HUES6 (cell line): ENCODE results near the gene DPYSL4.

ENCODE experiments used
- H3K27ac ChIP-seq: 2 replicates; pipeline ENCODE4 v1.7.0; 2013; ENCODE audit warnings: low read depth, mild to moderate bottlenecking, low read length, inconsistent platforms
- H3K27me3 ChIP-seq: 2 replicates; pipeline ENCODE4 v1.6.1; 2013; ENCODE audit warnings: low read length; ENCODE audit not compliant: control insufficient read depth, insufficient read depth
- H3K36me3 ChIP-seq: 2 replicates; pipeline ENCODE4 v1.6.1; 2013; ENCODE audit warnings: low read length; ENCODE audit not compliant: control insufficient read depth, insufficient read depth
- H3K4me1 ChIP-seq: 2 replicates; pipeline ENCODE4 v1.6.1; 2013; ENCODE audit warnings: low read length; ENCODE audit not compliant: control insufficient read depth, insufficient read depth
- H3K4me3 ChIP-seq: 2 replicates; pipeline ENCODE4 v1.5.1; 2013; ENCODE audit warnings: low read depth, low read length
- H3K9ac ChIP-seq: one replicate; pipeline ENCODE4 v1.6.1; 2013; ENCODE audit warnings: mild to moderate bottlenecking, low read length
- H3K9me3 ChIP-seq: 2 replicates; pipeline ENCODE4 v1.6.1; 2013; ENCODE audit warnings: low read depth, low read length; ENCODE audit not compliant: control insufficient read depth, insufficient read depth

Gene DPYSL4

DNA sequence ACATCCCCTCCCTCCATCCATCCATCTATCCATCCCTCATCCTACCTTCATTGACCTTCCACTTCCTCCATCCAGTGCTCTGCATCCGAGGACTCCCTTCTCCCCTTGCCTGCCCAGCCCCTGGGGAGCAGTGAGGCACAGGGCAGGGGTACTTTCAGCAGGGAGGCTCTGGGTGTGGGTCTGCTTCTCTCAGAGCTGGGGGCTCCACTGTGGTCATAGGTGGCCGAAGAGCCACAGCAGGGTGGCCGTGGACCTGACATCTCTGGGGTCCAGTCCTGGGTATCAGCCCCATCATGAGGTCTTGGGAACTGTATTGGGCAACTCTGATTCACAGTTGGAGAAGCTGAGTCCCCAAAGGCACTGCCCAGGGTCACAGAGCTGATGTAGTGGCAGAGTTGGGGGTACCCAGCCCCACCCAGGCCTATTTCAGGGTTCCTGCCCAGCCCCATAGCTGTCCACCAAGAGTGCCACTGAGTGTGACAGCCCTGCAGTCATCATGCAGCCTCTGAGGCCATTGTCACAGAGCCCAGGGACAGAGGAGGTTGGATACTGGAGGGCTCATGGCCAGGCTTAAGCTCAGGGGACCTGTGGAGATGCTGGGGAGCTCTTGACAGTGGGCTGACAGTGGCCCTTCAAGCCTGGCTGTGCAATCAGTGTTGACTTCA lies 35.3 kb upstream of the DPYSL4 start:
- no peaks in the 10 kb centered on the region for H3K27me3 ChIP-seq
- H3K27ac ChIP-seq, result no peak overlapping the region
- no peak overlapping the region for H3K9ac ChIP-seq
- no peaks in the 10 kb centered on the region for H3K36me3 ChIP-seq
- no peaks in the 10 kb centered on the region for H3K4me1 ChIP-seq
- H3K4me3 ChIP-seq, result no peak overlapping the region
- no peaks in the 10 kb centered on the region for H3K9me3 ChIP-seq

DNA sequence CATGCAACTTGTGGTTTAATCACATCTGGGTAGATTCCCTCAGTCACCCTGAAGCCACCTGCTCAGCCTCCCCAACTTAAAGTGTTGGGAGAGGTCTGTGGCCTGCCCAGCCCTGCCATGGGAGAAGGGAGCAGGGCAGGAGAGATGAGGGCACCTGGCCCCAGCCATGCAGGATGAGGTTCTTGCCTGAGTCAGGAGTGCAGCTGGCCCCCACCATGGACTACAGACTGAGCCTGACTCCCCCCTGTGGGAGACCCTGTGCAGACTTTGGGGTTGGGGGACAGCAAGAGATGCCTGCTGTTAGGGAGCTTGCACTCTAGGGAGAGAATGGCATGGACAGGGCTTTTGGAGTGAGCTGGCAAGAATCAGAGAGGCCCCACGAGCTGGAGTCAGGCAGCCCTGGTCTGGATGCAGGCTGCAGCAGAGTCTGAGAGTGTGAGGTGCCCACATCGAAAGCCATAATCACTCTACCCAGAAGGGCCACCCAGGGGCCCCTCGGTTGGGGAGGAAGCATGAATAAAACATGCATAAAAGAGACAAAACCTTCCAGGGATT lies 34.7 kb upstream of the DPYSL4 start:
- Histone ChIP-seq H3K4me3 (no peak overlapping the region), H3K9ac (no peak overlapping the region), H3K9me3 (no peaks in the 10 kb centered on the region), H3K27me3 (no peaks in the 10 kb centered on the region), H3K27ac (no peak overlapping the region), H3K36me3 (no peaks in the 10 kb centered on the region), H3K4me1 (no peaks in the 10 kb centered on the region)

DNA sequence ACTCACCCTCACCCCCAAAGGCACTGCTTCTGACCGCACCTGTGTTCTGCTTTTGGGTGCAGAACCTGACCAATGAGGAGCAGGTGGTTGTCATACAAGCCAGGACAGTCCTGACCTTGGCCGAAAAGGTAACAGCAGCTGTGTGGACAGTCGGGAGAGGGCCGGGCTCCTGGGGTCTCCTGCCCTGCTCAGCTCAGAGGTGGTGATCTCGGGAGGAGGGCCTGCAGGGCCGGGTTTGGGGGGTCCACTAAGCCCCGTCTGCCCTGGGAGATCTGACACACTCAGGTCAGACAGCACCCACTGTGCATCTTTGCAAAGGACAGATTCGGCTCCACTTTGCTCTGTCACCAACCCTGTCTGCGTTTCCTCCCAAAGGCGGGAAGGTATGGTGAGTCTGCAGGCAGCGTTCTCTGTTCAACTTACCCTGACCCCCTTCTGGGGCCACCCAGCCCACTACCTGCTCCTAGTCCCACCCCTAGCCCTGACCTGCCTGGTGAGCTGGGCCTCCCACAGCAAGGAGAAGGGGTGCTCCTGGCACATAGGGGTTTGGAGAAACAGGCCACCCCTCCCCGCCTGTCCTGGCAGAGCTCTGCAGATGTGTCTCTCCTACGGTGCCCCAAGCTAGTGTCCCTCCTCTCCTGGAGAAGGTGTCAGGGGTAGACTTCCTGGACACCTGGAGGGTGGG lies 33.7 kb upstream of the DPYSL4 start:
- H3K36me3 ChIP-seq, result no peaks in the 10 kb centered on the region
- no peaks in the 10 kb centered on the region for H3K9me3 ChIP-seq
- H3K4me3 ChIP-seq, result no peak overlapping the region
- H3K9ac ChIP-seq, result no peak overlapping the region
- no peaks in the 10 kb centered on the region for H3K27me3 ChIP-seq
- H3K4me1 ChIP-seq, result no peaks in the 10 kb centered on the region
- no peak overlapping the region for H3K27ac ChIP-seq

DNA sequence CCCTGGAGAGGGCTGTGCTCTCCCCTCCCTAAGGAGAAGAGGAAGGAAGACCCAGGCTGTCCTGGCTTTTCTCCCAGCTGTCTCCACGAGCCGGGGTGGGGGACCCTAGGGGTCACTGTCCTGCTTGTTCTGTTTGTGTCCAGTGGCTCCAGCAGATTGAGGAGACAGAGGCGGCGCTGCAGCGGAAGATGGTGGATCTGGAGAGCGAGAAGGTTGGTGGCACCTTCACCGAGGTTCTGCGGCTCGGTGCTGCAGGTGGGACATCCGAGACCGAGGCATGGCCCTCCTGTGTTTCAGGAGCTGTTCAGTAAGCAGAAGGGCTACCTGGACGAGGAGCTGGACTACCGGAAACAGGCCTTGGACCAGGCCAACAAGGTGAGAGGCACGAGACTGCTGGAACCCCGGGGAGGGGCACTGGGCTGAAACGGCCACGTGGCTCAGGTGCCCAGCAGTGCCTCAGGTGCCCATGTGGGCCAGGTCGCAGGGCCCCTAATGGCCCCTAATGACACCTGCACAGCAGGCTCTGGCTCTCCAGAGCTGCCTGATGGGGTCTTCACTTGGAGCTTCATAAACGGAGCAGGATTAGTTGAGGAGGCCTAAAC lies 33.0 kb upstream of the DPYSL4 start:
- H3K9me3 ChIP-seq, result no peaks in the 10 kb centered on the region
- H3K4me1 ChIP-seq, result peaks cover 4% of the 10 kb centered on the region; the same call in 1 of the 2 replicates
- H3K36me3 ChIP-seq, result no peaks in the 10 kb centered on the region
- no peak overlapping the region for H3K27ac ChIP-seq
- H3K9ac ChIP-seq, result no peak overlapping the region
- H3K27me3 ChIP-seq, result no peaks in the 10 kb centered on the region
- no peak overlapping the region for H3K4me3 ChIP-seq

DNA sequence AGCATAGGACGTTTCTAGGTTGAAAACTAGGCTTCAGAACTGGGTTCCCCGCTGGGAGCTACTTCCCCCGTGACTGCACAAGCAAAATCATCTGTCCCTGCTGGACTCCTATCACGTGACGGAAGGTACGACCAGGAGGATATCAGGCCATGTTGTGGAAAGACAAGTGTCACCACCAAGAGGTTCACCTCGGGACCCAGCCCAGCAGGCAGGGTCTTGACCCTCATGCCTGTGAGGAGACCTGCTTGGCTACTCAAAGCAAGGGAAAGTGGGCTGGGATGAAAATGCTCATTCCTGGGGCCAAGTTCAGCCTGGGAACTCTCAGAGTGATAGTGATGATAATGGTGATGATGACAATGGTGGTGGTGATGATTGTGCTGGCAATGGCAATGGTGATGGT lies 32.3 kb upstream of the DPYSL4 start:
- Histone ChIP-seq H3K4me3 (no peak overlapping the region), H3K9ac (no peak overlapping the region), H3K27ac (no peak overlapping the region), H3K9me3 (no peaks in the 10 kb centered on the region), H3K36me3 (no peaks in the 10 kb centered on the region), H3K27me3 (no peaks in the 10 kb centered on the region), H3K4me1 (peaks cover 4% of the 10 kb centered on the region; the same call in 1 of the 2 replicates)

DNA sequence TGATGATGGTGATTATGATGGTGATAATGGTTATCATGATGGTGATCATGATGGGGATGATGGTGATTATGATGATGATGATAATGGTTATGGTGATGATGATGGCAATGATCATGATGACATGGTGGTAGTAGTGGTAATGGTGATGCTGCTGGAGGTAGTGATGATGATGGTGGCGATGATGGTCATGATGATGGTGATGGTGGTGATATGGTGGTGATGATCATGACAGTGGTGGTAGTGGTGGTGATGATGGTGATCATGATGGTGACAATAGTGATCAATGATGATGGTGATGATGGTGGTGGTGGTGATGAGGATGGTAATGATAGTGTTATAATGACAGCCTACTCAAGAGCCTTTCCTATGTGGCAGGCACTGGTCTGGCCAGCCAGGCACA lies 31.8 kb upstream of the DPYSL4 start:
- no peaks in the 10 kb centered on the region for H3K27me3 ChIP-seq
- H3K9ac ChIP-seq, result no peak overlapping the region
- peaks cover 4% of the 10 kb centered on the region; the same call in 1 of the 2 replicates for H3K4me1 ChIP-seq
- H3K9me3 ChIP-seq, result no peaks in the 10 kb centered on the region
- no peaks in the 10 kb centered on the region for H3K36me3 ChIP-seq
- no peak overlapping the region for H3K4me3 ChIP-seq
- H3K27ac ChIP-seq, result no peak overlapping the region

DNA sequence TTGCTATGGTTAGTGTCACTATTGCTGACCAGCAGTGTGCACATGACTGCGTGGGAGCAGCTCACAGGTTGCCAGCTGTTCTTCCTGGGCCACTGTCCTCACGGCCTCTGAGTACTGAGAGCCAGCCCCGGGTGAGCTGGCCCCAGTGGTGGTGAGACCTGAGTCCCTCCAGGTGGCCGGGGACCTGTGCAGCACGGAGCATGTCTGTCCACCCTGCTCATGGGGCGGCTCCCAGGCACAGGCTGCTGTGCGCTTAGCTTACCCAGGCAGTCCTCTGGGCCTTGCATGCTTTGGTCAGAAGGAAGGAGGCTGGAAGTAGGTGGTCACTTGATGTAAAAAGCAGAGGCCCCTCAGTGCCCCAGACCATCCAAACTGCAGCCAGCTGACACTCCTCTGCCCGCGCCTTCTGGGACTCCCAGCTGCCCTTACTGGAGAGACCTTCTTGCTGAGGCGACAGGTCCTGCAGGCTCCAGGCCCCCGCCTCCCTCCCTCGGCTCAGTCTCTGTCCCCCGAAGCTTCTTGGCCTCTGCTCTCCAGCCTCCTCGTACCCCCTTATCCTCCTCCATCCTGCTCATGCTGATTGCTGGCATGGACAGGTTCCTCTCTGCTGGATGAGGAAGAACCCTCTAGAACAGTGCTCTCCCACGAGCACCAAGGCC lies 30.9 kb upstream of the DPYSL4 start:
- peaks cover 4% of the 10 kb centered on the region; the same call in 1 of the 2 replicates for H3K4me1 ChIP-seq
- H3K4me3 ChIP-seq, result no peak overlapping the region
- H3K36me3 ChIP-seq, result no peaks in the 10 kb centered on the region
- H3K9ac ChIP-seq, result no peak overlapping the region
- H3K27me3 ChIP-seq, result no peaks in the 10 kb centered on the region
- H3K9me3 ChIP-seq, result no peaks in the 10 kb centered on the region
- no peak overlapping the region for H3K27ac ChIP-seq

DNA sequence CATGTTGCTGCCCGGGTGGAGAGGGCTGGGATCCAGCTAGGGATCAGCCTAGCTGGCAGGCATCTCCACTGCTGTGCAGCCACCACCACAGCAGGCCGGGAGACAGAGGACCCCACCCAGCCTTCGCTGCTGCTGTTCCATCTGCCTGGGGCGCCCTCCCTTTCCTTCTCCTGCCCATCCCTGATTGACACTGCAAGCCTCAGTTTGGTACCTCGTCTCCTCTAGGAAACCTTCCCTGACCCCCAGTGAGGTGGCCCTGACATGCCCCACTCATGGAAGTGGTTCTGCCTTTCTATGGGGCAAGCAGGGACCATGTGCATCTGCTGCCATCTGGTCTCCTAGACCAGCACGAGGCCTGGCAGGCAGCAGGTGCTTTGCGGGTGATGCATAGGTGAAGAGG lies 30.4 kb upstream of the DPYSL4 start:
- Histone ChIP-seq H3K27me3 (no peaks in the 10 kb centered on the region), H3K9ac (no peak overlapping the region), H3K36me3 (no peaks in the 10 kb centered on the region), H3K27ac (no peak overlapping the region), H3K9me3 (no peaks in the 10 kb centered on the region), H3K4me3 (no peak overlapping the region), H3K4me1 (peaks cover 4% of the 10 kb centered on the region; the same call in 1 of the 2 replicates)

DNA sequence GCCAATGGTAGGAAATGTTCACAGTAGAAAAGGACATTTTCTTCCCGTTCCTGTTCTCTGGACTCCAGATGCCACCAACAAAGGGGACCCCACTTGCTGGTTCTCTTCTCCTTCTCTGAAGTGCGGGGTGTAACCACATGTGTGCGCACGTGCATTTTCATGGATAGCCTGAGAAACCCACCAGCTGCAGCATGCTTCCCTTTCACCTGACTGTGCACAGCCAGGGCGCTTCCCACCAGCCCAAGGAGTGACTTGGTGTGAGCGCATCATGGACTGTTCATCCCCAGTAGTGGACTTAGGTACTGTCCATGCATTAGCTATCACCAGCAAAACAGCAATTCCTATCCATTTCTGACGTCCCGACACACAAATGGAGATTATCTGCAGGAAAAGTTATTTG lies 29.6 kb upstream of the DPYSL4 start:
- no peak overlapping the region for H3K4me3 ChIP-seq
- H3K27ac ChIP-seq, result no peak overlapping the region
- H3K27me3 ChIP-seq, result peaks cover 2% of the 10 kb centered on the region; the same call in 1 of the 2 replicates
- H3K9ac ChIP-seq, result no peak overlapping the region
- no peaks in the 10 kb centered on the region for H3K36me3 ChIP-seq
- no peaks in the 10 kb centered on the region for H3K9me3 ChIP-seq
- H3K4me1 ChIP-seq, result peaks cover 4% of the 10 kb centered on the region; the same call in 1 of the 2 replicates

DNA sequence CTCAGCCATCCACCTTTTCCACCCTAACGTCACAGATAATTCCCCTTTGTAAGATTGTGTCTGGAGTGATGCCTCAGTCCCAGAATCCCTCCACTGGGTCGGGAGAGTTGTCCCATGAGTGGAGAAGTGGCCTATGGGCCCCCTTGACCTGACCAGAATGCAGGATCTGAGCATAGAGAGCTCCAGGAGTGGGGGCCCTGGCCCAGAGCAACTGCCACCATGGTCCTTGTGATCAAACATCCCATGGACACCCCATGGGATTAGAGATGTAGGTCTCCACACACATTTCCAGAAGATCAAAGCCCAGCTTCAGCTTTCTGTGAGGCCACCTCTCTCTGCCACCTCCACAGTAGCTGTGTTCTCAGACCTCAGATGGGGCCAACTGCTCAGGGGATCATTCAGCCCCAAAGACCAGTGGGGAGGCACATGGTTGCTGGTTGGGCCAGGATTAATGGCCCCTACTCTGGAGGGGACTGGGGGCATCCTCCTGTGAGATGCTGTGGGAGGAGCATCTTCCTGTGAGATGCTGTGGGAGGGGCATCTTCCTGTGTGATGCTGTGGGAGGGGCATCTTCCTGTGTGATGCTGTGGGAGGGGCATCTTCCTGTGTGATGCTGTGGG lies 28.5 kb upstream of the DPYSL4 start:
- Histone ChIP-seq H3K36me3 (no peaks in the 10 kb centered on the region), H3K4me3 (no peak overlapping the region), H3K9ac (no peak overlapping the region), H3K27me3 (peaks cover 3% of the 10 kb centered on the region; the same call in 1 of the 2 replicates), H3K27ac (no peak overlapping the region), H3K4me1 (peaks cover 10% of the 10 kb centered on the region; the same call in 1 of the 2 replicates), H3K9me3 (no peaks in the 10 kb centered on the region)
